ENCODE data around the gene C21orf58. TPM values are rescaled to one million over a fixed set of nuclear protein-coding genes. Genes with fewer than 3 reads are reported as not detected.

C21orf58 gene
- total RNA-seq, 4 donors from 2014 or later: 0.13 to 2.8 (median 1.2) TPM

GRCh38 chr21:46294647-46295176 is 29.0 kb downstream of the C21orf58 start:
- Histone ChIP-seq H3K4me3 (no peak overlapping the region), H3K36me3 (peaks cover 0 to 18% of the 10 kb centered on the region in 2 donors), H3K27me3 (peaks cover 46% of the 10 kb centered on the region), H3K4me1 (peaks cover 0 to 27% (median 9%) of the 10 kb centered on the region in 3 donors), H3K9me3 (no peaks in the 10 kb centered on the region), H3K27ac (peak overlapping the region in 1 of 4 donors; percentile 70)
- TF ChIP-seq POLR2A (IDR thresholded peaks at IDR 0.05): no peak
- TF ChIP-seq CTCF (IDR thresholded peaks at IDR 0.05): no peak
- no peak for TF ChIP-seq EP300 (IDR thresholded peaks at IDR 0.05)
- TF ChIP-seq POLR2AphosphoS5 (IDR thresholded peaks at IDR 0.05): no peak
- ATAC-seq: no peak
- WGBS, 2 donors (ENCODE audit: low coverage in 1 of 2): 53 to 73% methylated on average over 3 to 5 of the region's 10 CpGs

- no peak for ATAC-seq
- Histone ChIP-seq H3K9me3 (no peaks in the 10 kb centered on the region), H3K36me3 (peaks cover 0 to 12% of the 10 kb centered on the region in 2 donors), H3K27ac (no peak overlapping the region), H3K4me1 (peaks cover 0 to 19% (median 0%) of the 10 kb centered on the region in 3 donors), H3K4me3 (no peak overlapping the region), H3K27me3 (peaks cover 14% of the 10 kb centered on the region)
- TF ChIP-seq EP300 (IDR thresholded peaks at IDR 0.05) (no peak), CTCF (IDR thresholded peaks at IDR 0.05) (no peak), POLR2A (IDR thresholded peaks at IDR 0.05) (no peak), POLR2AphosphoS5 (IDR thresholded peaks at IDR 0.05) (no peak)
- WGBS, 2 donors (ENCODE audit: low coverage in 1 of 2): 82% methylated on average over 2 of the region's 2 CpGs; no CpG with 5 or more reads in 1 of the 2 donors
Observed at GRCh38 chr21:46291561-46291960, 32.1 kb downstream of the C21orf58 start.

- Histone ChIP-seq H3K9me3 (no peaks in the 10 kb centered on the region), H3K27ac (no peak overlapping the region), H3K4me3 (no peak overlapping the region), H3K4me1 (peaks cover 6 to 16% (median 6%) of the 10 kb centered on the region in 3 donors), H3K36me3 (peaks cover 0 to 14% of the 10 kb centered on the region in 2 donors), H3K27me3 (no peaks in the 10 kb centered on the region)
- TF ChIP-seq POLR2A (IDR thresholded peaks at IDR 0.05): no peak
- TF ChIP-seq EP300 (IDR thresholded peaks at IDR 0.05): no peak
- TF ChIP-seq CTCF (IDR thresholded peaks at IDR 0.05): no peak
- TF ChIP-seq POLR2AphosphoS5 (IDR thresholded peaks at IDR 0.05): no peak
- WGBS, 2 donors (ENCODE audit: low coverage in 1 of 2): 40 to 51% methylated on average over 3 to 4 of the region's 6 CpGs
- ATAC-seq: no peak
Observed at GRCh38 chr21:46289655-46290179, 34.0 kb downstream of the C21orf58 start.

GRCh38 chr21:46287541-46287940 is 36.1 kb downstream of the C21orf58 start:
- H3K4me3 ChIP-seq: no peak overlapping the region
- H3K9me3 ChIP-seq: no peaks in the 10 kb centered on the region
- WGBS, 2 donors (ENCODE audit: low coverage in 1 of 2): 60 to 88% methylated on average over 5 to 10 of the region's 10 CpGs
- no peak overlapping the region for H3K27ac ChIP-seq
- H3K36me3 ChIP-seq: peaks cover 0 to 32% of the 10 kb centered on the region in 2 donors
- no peak for TF ChIP-seq POLR2AphosphoS5 (IDR thresholded peaks at IDR 0.05)
- no peak for TF ChIP-seq EP300 (IDR thresholded peaks at IDR 0.05)
- no peak for TF ChIP-seq POLR2A (IDR thresholded peaks at IDR 0.05)
- TF ChIP-seq CTCF (IDR thresholded peaks at IDR 0.05): no peak
- ATAC-seq: no peak
- H3K4me1 ChIP-seq: peaks cover 19 to 38% (median 26%) of the 10 kb centered on the region in 3 donors
- H3K27me3 ChIP-seq: no peaks in the 10 kb centered on the region

GRCh38 chr21:46286648-46287002 is 37.0 kb downstream of the C21orf58 start:
- no peaks in the 10 kb centered on the region for H3K9me3 ChIP-seq
- ATAC-seq: no peak
- H3K36me3 ChIP-seq: peaks cover 0 to 34% of the 10 kb centered on the region in 2 donors
- TF ChIP-seq CTCF (IDR thresholded peaks at IDR 0.05) (no peak), POLR2A (IDR thresholded peaks at IDR 0.05) (no peak)
- 0 to 1% methylated on average over 8 to 14 of the region's 16 CpGs for WGBS, 2 donors (ENCODE audit: low coverage in 1 of 2)
- H3K27ac ChIP-seq: peak overlapping the region; percentile 94 to 98 (median 96)
- H3K4me3 ChIP-seq: peak overlapping the region; percentile 92 to 95
- peaks cover 19 to 47% (median 32%) of the 10 kb centered on the region in 3 donors for H3K4me1 ChIP-seq
- no peaks in the 10 kb centered on the region for H3K27me3 ChIP-seq
